Measurements from ENCODE around the gene ANKRD60.

The ANKRD60 gene

GRCh38 chr20:58175425-58175824 is 53.0 kb downstream of the ANKRD60 start:
- no peak for DNase-seq (ENCODE audit: insufficient read length, low spot score)
- no peak for FAIRE-seq
- TF ChIP-seq SPI1 (IDR thresholded peaks at IDR 0.05; ENCODE audit: low read depth, low read length) (no peak), PAX5 (IDR thresholded peaks at IDR 0.05; ENCODE audit: insufficient read depth, low read length, severe bottlenecking) (no peak), POLR2AphosphoS5 (IDR thresholded peaks at IDR 0.05; ENCODE audit: low read depth, low read length) (no peak), TAF1 (IDR thresholded peaks at IDR 0.05; ENCODE audit: low read depth, low read length) (no peak), POU2F2 (IDR thresholded peaks at IDR 0.05; ENCODE audit: low read depth, low read length) (no peak), POLR2A (IDR thresholded peaks at IDR 0.05; ENCODE audit: low read depth, low read length) (no peak)

GRCh38 chr20:58174708-58175280 is 53.7 kb downstream of the ANKRD60 start:
- TF ChIP-seq POU2F2 (IDR thresholded peaks at IDR 0.05; ENCODE audit: low read depth, low read length): no peak
- no peak for TF ChIP-seq TAF1 (IDR thresholded peaks at IDR 0.05; ENCODE audit: low read depth, low read length)
- no peak for TF ChIP-seq POLR2AphosphoS5 (IDR thresholded peaks at IDR 0.05; ENCODE audit: low read depth, low read length)
- no peak for TF ChIP-seq POLR2A (IDR thresholded peaks at IDR 0.05; ENCODE audit: low read depth, low read length)
- TF ChIP-seq PAX5 (IDR thresholded peaks at IDR 0.05; ENCODE audit: insufficient read depth, low read length, severe bottlenecking): no peak
- TF ChIP-seq SPI1 (IDR thresholded peaks at IDR 0.05; ENCODE audit: low read depth, low read length): no peak
- FAIRE-seq (no peak), DNase-seq (ENCODE audit: insufficient read length, low spot score) (no peak)

GRCh38 chr20:58173930-58174707 is 54.3 kb downstream of the ANKRD60 start:
- FAIRE-seq (no peak), DNase-seq (ENCODE audit: insufficient read length, low spot score) (no peak)
- TF ChIP-seq PAX5 (IDR thresholded peaks at IDR 0.05; ENCODE audit: insufficient read depth, low read length, severe bottlenecking) (no peak), POLR2AphosphoS5 (IDR thresholded peaks at IDR 0.05; ENCODE audit: low read depth, low read length) (no peak), POLR2A (IDR thresholded peaks at IDR 0.05; ENCODE audit: low read depth, low read length) (no peak), SPI1 (IDR thresholded peaks at IDR 0.05; ENCODE audit: low read depth, low read length) (peak; percentile 55)

- no peak for FAIRE-seq
- DNase-seq (ENCODE audit: insufficient read length, low spot score): no peak
These were observed 55.4 kb downstream of the ANKRD60 start for GRCh38 chr20:58173091-58173490.

GRCh38 chr20:58171796-58172425 is 56.5 kb downstream of the ANKRD60 start:
- FAIRE-seq: no peak

More at GRCh38 chr20:58173091-58173490, 55.4 kb downstream of the ANKRD60 start:
- TF ChIP-seq SPI1 (IDR thresholded peaks at IDR 0.05; ENCODE audit: low read depth, low read length): no peak
- no peak for TF ChIP-seq POLR2AphosphoS5 (IDR thresholded peaks at IDR 0.05; ENCODE audit: low read depth, low read length)
- TF ChIP-seq TAF1 (IDR thresholded peaks at IDR 0.05; ENCODE audit: low read depth, low read length): no peak

GRCh38 chr20:58169450-58169849 is 59.0 kb downstream of the ANKRD60 start:
- FAIRE-seq: no peak
- no peak for DNase-seq (ENCODE audit: insufficient read length, low spot score)
- TF ChIP-seq POU2F2 (IDR thresholded peaks at IDR 0.05; ENCODE audit: low read depth, low read length) (no peak), TAF1 (IDR thresholded peaks at IDR 0.05; ENCODE audit: low read depth, low read length) (no peak), POLR2AphosphoS5 (IDR thresholded peaks at IDR 0.05; ENCODE audit: low read depth, low read length) (no peak), POLR2A (IDR thresholded peaks at IDR 0.05; ENCODE audit: low read depth, low read length) (no peak), SPI1 (IDR thresholded peaks at IDR 0.05; ENCODE audit: low read depth, low read length) (no peak), PAX5 (IDR thresholded peaks at IDR 0.05; ENCODE audit: insufficient read depth, low read length, severe bottlenecking) (no peak)

More at GRCh38 chr20:58171796-58172425, 56.5 kb downstream of the ANKRD60 start:
- no peak for DNase-seq (ENCODE audit: insufficient read length, low spot score)
- TF ChIP-seq POLR2A (IDR thresholded peaks at IDR 0.05; ENCODE audit: low read depth, low read length): no peak
- no peak for TF ChIP-seq PAX5 (IDR thresholded peaks at IDR 0.05; ENCODE audit: insufficient read depth, low read length, severe bottlenecking)
- TF ChIP-seq SPI1 (IDR thresholded peaks at IDR 0.05; ENCODE audit: low read depth, low read length): no peak
- no peak for TF ChIP-seq POU2F2 (IDR thresholded peaks at IDR 0.05; ENCODE audit: low read depth, low read length)
- no peak for TF ChIP-seq POLR2AphosphoS5 (IDR thresholded peaks at IDR 0.05; ENCODE audit: low read depth, low read length)
- no peak for TF ChIP-seq TAF1 (IDR thresholded peaks at IDR 0.05; ENCODE audit: low read depth, low read length)

GRCh38 chr20:58168843-58169242 is 59.6 kb downstream of the ANKRD60 start:
- FAIRE-seq (no peak), DNase-seq (ENCODE audit: insufficient read length, low spot score) (no peak)
- TF ChIP-seq PAX5 (IDR thresholded peaks at IDR 0.05; ENCODE audit: insufficient read depth, low read length, severe bottlenecking) (no peak), POLR2A (IDR thresholded peaks at IDR 0.05; ENCODE audit: low read depth, low read length) (no peak), POU2F2 (IDR thresholded peaks at IDR 0.05; ENCODE audit: low read depth, low read length) (no peak), POLR2AphosphoS5 (IDR thresholded peaks at IDR 0.05; ENCODE audit: low read depth, low read length) (no peak), SPI1 (IDR thresholded peaks at IDR 0.05; ENCODE audit: low read depth, low read length) (no peak), TAF1 (IDR thresholded peaks at IDR 0.05; ENCODE audit: low read depth, low read length) (no peak)

- no peak for TF ChIP-seq POLR2A (IDR thresholded peaks at IDR 0.05; ENCODE audit: low read depth, low read length)
- TF ChIP-seq POU2F2 (IDR thresholded peaks at IDR 0.05; ENCODE audit: low read depth, low read length): no peak
- TF ChIP-seq POLR2AphosphoS5 (IDR thresholded peaks at IDR 0.05; ENCODE audit: low read depth, low read length): no peak
- no peak for TF ChIP-seq PAX5 (IDR thresholded peaks at IDR 0.05; ENCODE audit: insufficient read depth, low read length, severe bottlenecking)
- TF ChIP-seq TAF1 (IDR thresholded peaks at IDR 0.05; ENCODE audit: low read depth, low read length): no peak
- TF ChIP-seq SPI1 (IDR thresholded peaks at IDR 0.05; ENCODE audit: low read depth, low read length): no peak
- FAIRE-seq (no peak), DNase-seq (ENCODE audit: insufficient read length, low spot score) (no peak)
These were observed 60.7 kb downstream of the ANKRD60 start for GRCh38 chr20:58167759-58168158.
